Stimulated activated naive CD8-positive, alpha-beta T cell treated with anti-CD3 and anti-CD28 coated beads, Interleukin-15, Interleukin-2, amounts not matched to agents 100 ng/mL and 50 ng/mL, for 24 hours (primary cell): ENCODE measurements around the gene ZNF219.
"Not testable (repeated sequence)": the region's sequence is repeated elsewhere in the genome, so short reads cannot be mapped to it uniquely, and the experiment has no call there.

Experiments
- H3K27ac Mint-ChIP-seq: one replicate; pipeline ENCODE4 v1.8.0; 2021; ENCODE audit warnings: mild to moderate bottlenecking, mixed read lengths
- H3K27me3 Mint-ChIP-seq: one replicate; pipeline ENCODE4 v1.8.0; 2021; ENCODE audit warnings: mixed read lengths
- H3K36me3 Mint-ChIP-seq: one replicate; pipeline ENCODE4 v1.8.0; 2021; ENCODE audit warnings: low read depth, mixed read lengths
- H3K4me1 Mint-ChIP-seq: one replicate; pipeline ENCODE4 v1.8.0; 2021; ENCODE audit warnings: low read depth, mixed read lengths
- H3K4me3 Mint-ChIP-seq: one replicate; pipeline ENCODE4 v1.8.0; 2021; ENCODE audit warnings: mild to moderate bottlenecking, mixed read lengths
- H3K9me3 Mint-ChIP-seq: one replicate; pipeline ENCODE4 v1.8.0; 2021; ENCODE audit warnings: mixed read lengths

ZNF219 gene

DNA sequence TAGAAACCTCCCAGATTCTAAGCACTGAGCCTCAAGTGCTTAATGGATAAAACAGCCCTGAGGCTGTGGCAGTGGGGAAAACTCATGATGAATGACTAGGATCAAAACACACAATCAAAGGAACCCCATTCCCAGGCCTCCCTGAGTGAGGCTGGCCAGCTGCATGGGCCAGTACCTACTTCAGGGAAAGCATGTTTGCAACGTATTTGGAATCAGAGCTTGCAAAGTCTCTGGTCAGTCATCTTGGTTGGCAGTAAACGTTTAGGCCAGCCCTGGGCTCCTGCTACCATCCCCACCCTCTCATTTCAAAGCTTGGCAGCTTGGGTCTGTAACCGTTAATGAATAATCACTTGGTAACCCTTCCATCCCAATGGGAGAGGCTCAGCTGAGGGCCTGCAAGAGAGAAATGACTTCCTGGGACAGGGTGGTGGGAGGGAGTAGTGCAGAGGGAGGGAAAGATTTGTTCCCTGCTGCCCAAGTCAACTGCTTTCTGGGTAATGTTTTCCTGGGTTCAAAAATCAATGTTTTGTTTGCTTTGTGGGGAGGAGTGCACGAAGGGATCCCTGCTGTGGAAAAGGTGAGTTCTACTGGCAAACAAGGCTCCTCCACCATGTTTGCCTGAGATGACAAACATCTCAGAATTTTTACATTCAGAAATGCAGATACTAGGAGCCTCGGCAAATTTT, 42.9 kb downstream of the ZNF219 start:
- Mint-ChIP-seq H3K9me3 (no peaks in the 10 kb centered on the region), H3K36me3 (no peaks in the 10 kb centered on the region), H3K27me3 (peaks cover 4% of the 10 kb centered on the region), H3K4me3 (no peak overlapping the region), H3K4me1 (no peaks in the 10 kb centered on the region), H3K27ac (no peak overlapping the region)

DNA sequence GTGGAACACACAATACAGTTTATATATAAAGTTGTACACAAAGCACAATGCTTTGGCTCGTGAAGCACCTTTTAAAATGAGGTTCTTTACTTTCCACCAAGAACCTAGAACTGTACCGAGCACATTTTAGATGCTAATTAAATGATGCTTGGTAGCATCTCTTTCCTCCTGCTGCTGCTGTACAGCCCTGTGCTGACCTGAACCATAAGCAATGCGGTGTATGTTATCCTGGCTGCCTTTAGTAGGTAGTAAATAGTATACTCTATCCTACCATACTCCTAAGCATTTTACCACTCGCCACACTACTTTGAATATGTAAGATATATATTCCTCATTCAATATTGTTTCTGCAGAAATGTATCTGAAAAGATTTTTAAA, 43.7 kb downstream of the ZNF219 start:
- Mint-ChIP-seq H3K27me3 (no peaks in the 10 kb centered on the region), H3K4me1 (no peaks in the 10 kb centered on the region), H3K36me3 (no peaks in the 10 kb centered on the region), H3K4me3 (no peak overlapping the region), H3K27ac (no peak overlapping the region), H3K9me3 (no peaks in the 10 kb centered on the region)

DNA sequence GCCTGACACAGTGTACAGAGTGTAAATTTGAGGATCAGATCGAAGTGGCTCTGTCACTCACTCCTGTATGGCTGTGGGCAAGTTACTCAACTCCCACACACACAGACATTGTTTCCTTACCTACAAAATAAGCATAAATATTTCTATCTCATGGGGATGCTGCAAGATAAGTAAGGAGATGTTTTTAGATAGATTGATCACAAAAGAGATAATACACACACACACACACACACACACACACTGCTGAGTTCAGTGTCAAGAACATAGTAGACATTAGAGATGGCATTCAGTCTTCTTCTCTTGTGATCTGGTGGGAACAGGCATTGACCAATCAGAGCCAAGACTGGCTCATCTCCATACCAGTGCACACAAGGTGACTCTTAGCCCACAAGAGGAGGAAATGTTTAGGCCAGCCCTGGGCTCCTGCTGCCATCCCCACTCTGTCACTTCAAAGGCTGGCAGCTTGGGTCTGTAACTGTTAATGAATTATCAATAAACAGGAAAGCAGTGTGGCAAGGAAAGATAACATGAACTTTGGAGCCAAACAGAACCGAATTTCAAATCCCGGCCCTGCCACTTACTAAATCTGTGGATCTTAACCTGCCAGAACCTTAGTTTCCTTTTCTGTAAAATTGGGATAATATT, 44.2 kb downstream of the ZNF219 start:
- Mint-ChIP-seq H3K27ac (no peak overlapping the region), H3K27me3 (no peaks in the 10 kb centered on the region), H3K36me3 (no peaks in the 10 kb centered on the region), H3K4me1 (no peaks in the 10 kb centered on the region), H3K9me3 (no peaks in the 10 kb centered on the region), H3K4me3 (no peak overlapping the region)

DNA sequence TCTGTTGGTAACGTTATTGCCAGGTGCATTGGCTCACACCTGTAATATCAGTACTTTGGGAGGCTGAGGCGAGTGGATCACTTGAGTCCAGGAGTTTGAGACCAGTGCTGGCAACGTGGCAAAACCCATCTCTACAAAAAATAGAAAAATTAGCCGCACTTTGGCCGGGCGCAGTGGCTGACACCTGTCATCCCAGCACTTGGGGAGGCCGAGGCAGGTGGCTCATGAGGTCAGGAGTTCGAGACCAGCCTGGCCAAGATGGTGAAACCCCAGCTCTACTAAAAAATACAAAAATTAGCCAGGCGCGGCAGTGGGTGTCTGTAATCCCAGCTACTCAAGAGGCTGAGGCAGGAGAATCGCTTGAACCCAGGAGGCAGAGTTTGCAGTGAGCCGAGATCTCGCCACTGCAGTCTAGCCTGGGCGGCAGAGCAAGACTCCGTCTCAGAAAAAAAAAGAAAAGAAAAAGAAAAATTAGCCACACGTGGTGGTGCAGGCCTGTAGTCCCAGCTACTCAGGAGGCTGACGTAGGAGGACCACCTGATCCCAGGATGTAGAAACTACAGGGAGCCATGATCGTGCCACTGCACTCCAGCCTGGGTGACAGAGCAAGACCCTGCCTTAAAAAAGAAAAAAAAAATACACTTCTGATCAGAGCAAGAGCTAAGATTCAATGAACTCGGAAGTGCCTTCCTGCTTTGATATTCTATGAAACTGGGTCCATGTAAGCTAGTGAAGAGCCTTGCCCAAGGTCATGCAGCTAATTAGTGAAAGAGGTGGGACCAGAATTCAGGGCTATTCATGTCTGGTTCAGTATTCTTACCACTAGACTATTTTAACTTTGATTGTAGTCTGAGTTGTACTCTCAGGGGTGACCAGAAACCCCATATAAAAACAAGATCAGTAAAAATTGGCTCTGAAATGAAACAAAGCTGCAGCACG, 45.0 kb downstream of the ZNF219 start:
- Mint-ChIP-seq H3K36me3 (no peaks in the 10 kb centered on the region), H3K4me1 (no peaks in the 10 kb centered on the region), H3K9me3 (no peaks in the 10 kb centered on the region), H3K27me3 (peaks cover 3% of the 10 kb centered on the region), H3K27ac (no peak overlapping the region), H3K4me3 (no peak overlapping the region)

DNA sequence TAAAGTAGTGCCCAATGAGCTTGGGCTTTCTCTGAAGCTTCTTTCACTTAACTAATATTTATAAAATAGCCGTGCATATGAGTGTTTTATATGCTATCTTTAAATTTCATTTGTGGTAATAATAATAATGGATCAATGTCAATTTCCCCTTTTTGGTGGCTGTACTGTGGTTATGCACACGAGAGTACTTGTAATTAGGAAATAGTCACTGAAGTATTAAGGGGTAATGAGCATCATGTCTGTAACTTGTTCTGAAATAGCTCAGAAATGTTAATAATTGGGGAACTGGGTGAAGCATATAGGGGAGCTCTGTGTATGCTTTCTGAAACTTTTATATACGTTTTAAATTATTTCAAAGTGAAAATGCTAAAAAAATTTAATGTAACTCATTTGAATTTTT, 47.9 kb downstream of the ZNF219 start:
- H3K36me3 Mint-ChIP-seq, result no peaks in the 10 kb centered on the region
- H3K27me3 Mint-ChIP-seq, result peaks cover 4% of the 10 kb centered on the region
- no peaks in the 10 kb centered on the region for H3K9me3 Mint-ChIP-seq
- no peak overlapping the region for H3K27ac Mint-ChIP-seq
- H3K4me3 Mint-ChIP-seq, result no peak overlapping the region
- no peaks in the 10 kb centered on the region for H3K4me1 Mint-ChIP-seq

DNA sequence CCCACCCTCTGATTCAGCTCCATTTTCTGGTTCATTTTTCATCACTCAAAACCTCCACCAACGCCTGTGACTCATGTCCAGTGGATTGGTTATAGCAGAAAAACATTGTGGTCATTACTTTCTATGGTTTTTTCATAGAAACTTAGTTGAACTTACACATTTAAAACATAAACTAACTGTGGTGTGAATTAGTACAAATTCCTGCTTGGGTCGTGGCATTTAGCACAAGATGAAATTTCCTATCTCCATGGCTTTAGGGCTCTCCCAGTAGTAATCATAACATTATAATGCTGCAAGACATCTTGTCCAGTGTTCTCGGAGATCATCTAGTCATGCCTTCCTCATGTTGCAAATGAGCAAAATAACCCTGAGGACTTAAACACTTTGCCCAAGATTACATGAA, 49.2 kb downstream of the ZNF219 start:
- Mint-ChIP-seq H3K27me3 (peaks cover 11% of the 10 kb centered on the region), H3K36me3 (no peaks in the 10 kb centered on the region)

DNA sequence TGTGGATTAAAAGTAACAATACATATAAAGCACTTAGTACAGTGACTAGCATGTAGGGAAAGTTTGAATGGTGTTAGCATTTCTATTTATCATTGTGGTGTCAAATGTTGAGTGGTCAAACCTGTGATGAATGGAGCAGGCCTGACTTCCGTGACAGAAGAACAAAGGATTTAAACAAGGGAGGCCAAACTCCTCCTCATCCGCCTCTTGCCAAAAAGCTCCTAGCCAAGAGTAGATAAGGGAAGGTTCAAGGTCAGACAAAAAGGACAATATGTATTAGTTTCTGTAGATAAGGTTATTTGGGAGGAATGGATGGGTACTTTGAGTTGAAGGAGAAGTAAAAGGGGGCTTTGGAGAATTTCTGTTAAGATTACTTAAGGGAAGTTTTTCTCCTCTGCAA, 49.8 kb downstream of the ZNF219 start:
- Mint-ChIP-seq H3K27ac (no peak overlapping the region), H3K27me3 (peaks cover 11% of the 10 kb centered on the region), H3K4me3 (no peak overlapping the region), H3K9me3 (no peaks in the 10 kb centered on the region), H3K36me3 (no peaks in the 10 kb centered on the region), H3K4me1 (peaks cover 5% of the 10 kb centered on the region)

More for the DNA sequence above, 49.2 kb downstream of the ZNF219 start:
- no peak overlapping the region for H3K27ac Mint-ChIP-seq
- H3K4me3 Mint-ChIP-seq, result no peak overlapping the region
- peaks cover 3% of the 10 kb centered on the region for H3K4me1 Mint-ChIP-seq
- no peaks in the 10 kb centered on the region for H3K9me3 Mint-ChIP-seq

DNA sequence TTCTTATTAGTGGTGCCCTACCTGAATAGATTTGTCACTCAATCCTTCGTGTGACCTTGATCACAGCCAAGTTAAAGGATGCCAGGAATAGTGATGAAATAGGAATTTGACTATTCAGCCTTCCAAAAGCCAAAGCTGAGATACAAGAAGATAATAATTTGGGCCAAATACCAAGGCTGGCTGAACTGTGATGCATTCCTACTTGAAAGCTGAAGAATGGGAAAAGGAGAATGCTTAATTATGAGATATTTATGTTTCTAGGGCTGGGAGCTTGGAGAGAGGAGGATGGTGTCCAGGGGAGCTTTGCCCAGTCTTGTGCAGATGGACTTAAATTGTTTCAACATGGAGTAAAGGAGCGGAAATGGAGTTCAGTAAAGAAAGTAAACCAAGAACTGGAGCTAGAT, 51.1 kb downstream of the ZNF219 start:
- Mint-ChIP-seq H3K4me3 (no peak overlapping the region), H3K9me3 (no peaks in the 10 kb centered on the region), H3K27me3 (peaks cover 17% of the 10 kb centered on the region), H3K27ac (no peak overlapping the region), H3K4me1 (peaks cover 5% of the 10 kb centered on the region), H3K36me3 (no peaks in the 10 kb centered on the region)

DNA sequence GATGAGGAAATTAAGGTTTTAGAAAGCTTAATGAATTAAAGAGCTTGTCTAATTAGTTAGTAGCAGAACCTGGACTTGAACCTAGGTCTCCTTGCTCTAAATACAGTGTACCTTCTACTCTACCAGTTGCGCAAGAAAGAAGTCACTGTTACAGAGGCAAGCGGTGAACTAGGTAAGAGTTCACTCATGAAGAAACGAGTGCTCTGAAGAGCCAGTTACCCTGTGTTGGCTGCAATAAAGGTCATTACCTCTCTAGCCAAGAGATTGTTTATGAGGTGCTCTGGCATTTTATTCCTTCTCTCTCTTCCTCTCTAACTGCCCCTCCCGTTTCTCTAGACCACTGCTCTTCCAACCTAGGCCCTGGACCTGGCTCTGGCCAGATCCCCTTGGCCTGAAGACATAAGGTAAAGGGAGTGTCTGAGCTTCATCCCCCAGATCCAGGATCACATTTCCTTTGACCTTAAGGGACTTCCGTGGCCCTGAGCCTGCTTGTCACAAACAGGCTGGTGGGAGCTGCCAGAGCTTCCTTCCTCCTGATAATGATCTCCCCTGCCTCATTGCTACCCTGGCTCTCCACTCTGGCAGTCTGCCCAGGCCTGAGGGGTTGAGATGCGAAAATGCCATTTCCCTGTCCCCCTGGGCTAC, 54.4 kb downstream of the ZNF219 start:
- Mint-ChIP-seq H3K36me3 (no peaks in the 10 kb centered on the region), H3K4me3 (no peak overlapping the region), H3K4me1 (peaks cover 5% of the 10 kb centered on the region), H3K9me3 (no peaks in the 10 kb centered on the region), H3K27ac (no peak overlapping the region), H3K27me3 (peaks cover 20% of the 10 kb centered on the region)

DNA sequence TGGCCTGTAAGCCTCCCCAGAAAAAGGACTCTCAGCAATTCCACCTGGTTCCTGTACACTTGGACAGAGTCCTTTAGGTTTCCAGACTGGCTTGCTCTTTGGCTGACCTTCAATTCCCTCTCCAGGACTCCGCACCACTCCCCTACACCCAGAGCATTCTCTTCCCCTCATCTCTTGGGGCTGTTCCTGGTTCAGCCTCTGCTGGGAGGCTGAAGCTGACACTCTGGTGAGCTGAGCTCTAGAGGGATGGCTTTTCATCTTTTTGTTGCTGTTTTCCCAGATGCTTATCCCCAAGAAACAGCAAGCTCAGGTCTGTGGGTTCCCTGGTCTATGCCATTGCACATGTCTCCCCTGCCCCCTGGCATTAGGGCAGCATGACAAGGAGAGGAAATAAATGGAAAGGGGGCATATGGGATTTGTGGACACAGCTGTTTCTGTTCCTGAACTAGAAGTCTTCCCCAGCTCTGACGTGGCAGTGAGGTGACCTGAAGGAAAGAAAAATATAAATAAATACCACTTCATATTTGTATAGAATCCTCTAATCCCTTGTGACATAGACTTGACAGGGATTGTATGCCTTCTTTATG, 55.0 kb downstream of the ZNF219 start:
- Mint-ChIP-seq H3K9me3 (no peaks in the 10 kb centered on the region), H3K27me3 (peaks cover 17% of the 10 kb centered on the region), H3K36me3 (no peaks in the 10 kb centered on the region), H3K4me3 (no peak overlapping the region), H3K27ac (no peak overlapping the region), H3K4me1 (peaks cover 5% of the 10 kb centered on the region)

DNA sequence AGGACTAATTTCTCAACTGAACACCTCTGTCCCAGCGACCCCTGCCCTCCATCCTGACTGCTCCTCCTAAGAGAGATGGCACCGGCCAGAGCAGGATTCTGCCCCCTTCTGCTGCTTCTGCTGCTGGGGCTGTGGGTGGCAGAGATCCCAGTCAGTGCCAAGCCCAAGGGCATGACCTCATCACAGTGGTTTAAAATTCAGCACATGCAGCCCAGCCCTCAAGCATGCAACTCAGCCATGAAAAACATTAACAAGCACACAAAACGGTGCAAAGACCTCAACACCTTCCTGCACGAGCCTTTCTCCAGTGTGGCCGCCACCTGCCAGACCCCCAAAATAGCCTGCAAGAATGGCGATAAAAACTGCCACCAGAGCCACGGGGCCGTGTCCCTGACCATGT, 55.5 kb downstream of the ZNF219 start:
- no peaks in the 10 kb centered on the region for H3K36me3 Mint-ChIP-seq
- H3K27ac Mint-ChIP-seq, result no peak overlapping the region
- no peaks in the 10 kb centered on the region for H3K9me3 Mint-ChIP-seq
- peaks cover 5% of the 10 kb centered on the region for H3K4me1 Mint-ChIP-seq
- peaks cover 16% of the 10 kb centered on the region for H3K27me3 Mint-ChIP-seq
- no peak overlapping the region for H3K4me3 Mint-ChIP-seq

DNA sequence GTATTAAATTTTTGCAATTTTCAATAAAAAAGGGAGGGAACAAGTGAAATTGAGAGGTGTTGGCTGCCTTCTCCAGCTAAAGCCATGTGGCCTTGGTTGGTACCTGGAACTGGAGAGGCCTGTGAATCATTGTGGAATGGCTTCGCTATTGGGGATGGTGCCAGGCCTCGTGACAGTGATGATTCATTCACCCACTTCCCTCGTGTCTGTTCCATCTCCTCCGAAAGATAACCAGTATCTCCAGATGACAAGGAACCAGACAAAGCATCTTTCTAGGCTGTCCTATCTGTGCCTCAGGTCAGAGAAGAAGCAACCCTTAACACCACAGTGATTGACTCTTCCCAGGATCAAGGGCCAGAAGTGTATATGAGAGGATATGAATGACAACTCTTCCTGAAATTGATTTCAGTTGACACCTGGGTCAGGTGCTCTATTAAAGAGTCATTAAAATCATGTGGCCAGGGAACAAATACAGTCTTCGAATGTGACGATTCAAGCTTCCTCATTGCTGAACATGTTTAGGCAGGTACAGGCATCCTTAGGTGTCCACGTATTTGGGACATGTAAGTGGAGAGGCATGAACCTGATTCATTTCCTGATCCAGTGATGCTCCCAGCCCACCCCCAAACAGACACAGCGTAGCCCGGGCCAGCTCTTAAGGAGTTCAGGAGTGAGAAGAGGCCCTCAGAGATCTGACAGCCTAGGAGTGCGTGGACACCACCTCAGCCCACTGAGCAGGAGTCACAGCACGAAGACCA, 56.6 kb downstream of the ZNF219 start, which contains the start of gene RNASE7:
Gene RNASE7, plus strand, starts transcription at position 687 of the 758 bp plus-strand sequence. CDS start 631 bp downstream, outside the sequence.
- Mint-ChIP-seq H3K4me3 (no peak within 1 kb of the TSS), H3K36me3 (no peaks in the 10 kb centered on the region), H3K9me3 (no peaks in the 10 kb centered on the region), H3K27me3 (peaks cover 16% of the 10 kb centered on the region), H3K27ac (no peak within 1 kb of the TSS), H3K4me1 (peaks cover 5% of the 10 kb centered on the region)

DNA sequence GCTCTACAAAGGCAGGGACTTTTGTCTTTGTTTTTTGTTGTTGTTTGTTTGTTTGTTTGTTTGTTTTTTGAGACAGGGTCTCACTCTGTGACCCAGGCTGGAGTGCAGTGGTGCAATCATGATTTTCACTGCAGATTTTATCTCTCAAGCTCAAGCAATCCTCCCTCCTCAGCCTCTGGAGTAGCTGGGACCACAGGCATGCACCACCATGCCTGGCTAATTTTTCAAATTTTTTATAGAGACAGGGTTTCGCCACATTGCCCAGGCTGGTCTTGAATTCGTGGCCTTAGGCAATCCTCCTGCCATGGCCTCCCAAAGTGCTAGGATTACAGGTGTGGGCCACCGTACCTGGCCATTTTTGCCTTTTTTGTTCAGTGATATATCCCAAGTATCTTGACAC, 57.5 kb downstream of the ZNF219 start:
- H3K27ac Mint-ChIP-seq, H3K4me3 Mint-ChIP-seq, H3K4me1 Mint-ChIP-seq, H3K36me3 Mint-ChIP-seq, H3K9me3 Mint-ChIP-seq: not testable (repeated sequence)
- peaks cover 16% of the 10 kb centered on the region for H3K27me3 Mint-ChIP-seq

DNA sequence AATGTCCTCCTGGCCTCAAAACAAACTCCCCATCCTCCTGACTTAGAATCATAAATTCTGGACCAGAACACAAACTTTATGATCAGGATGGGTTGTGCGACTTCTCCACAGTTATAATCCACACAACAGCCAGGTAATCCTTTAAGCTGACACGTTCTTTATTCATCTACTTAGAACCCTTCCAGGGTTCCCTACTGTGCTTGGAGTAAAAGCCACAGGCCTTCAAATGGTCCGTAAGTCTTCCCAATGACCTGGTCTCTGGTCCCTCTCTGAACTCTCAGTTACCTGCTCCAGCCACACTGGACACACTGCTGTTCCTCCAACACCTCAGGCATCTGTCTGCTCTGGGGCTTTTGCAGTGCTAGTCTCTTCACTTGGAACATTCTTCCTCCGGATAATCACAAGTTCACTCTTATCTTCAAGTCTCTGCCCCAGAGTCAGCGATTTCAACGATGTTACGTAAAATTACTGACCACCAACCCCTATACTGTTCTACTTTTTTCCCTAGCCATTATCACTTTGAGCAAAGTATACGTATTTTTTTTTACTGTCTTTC, 58.0 kb downstream of the ZNF219 start:
- no peak overlapping the region for H3K27ac Mint-ChIP-seq
- H3K4me1 Mint-ChIP-seq, result peaks cover 5% of the 10 kb centered on the region
- H3K4me3 Mint-ChIP-seq, result no peak overlapping the region
- H3K9me3 Mint-ChIP-seq, result no peaks in the 10 kb centered on the region
- H3K36me3 Mint-ChIP-seq, result no peaks in the 10 kb centered on the region
- H3K27me3 Mint-ChIP-seq, result peaks cover 16% of the 10 kb centered on the region
